HCT116 (cell line): Measurements from ENCODE around the gene CHTF18. TPM values are rescaled to one million over a fixed set of nuclear protein-coding genes. Genes with fewer than 3 reads are reported as not detected.

Source experiments
- ATAC-seq: fragments of 200-7000 bp; cut with Tn5 transposase; 2 replicates; pipeline ENCODE4 v1.9.1; 2020; ENCODE audit warnings: mild to moderate bottlenecking, moderate library complexity
- BruUV-seq: library from RNA; stranded (reverse); fragments of 400-500 nt; replicated peaks from 2 replicates; lab custom pipeline; 2021; lab: Mats Ljungman, UMichigan
- CTCF ChIA-PET: fragments of 300-600 bp; sonication (Branson Sonifier 250); formaldehyde crosslinking; loops from one replicate; lab custom pipeline; 2021; ENCODE audit warnings: antibody characterized with exemption; lab: Charles Lee
- POLR2A ChIA-PET: fragments of 300-600, 350-600 bp; sonication (Branson Sonifier 250); formaldehyde crosslinking; loops from one replicate; lab custom pipeline; 2021; ENCODE audit warnings: antibody characterized with exemption; lab: Charles Lee
- RAD21 ChIA-PET, 2 experiments: fragments of 300-600 bp; sonication (Branson Sonifier 250); formaldehyde crosslinking; loops; one replicate each; lab custom pipeline; 2023; ENCODE audit warnings: low total read pairs in 2 of 2; ENCODE audit not compliant: uncharacterized antibody in 2 of 2, unreplicated experiment in 2 of 2, low non-redundant PET in 1 of 2; lab: Charles Lee
- DNase-seq: peaks from one replicate; pipeline ENCODE4 v3.0.0-alpha.2; 2010; ENCODE audit warnings: low read depth, low spot score
- H2AFZ ChIP-seq: fragments of 200-600 bp; shearing (Covaris generic), sonication (generic); 2 replicates; pipeline ENCODE4 v1.6.1; 2017; ENCODE audit warnings: low read depth, mixed run types, mixed read lengths, antibody characterized with exemption, low read length; ENCODE audit not compliant: poor library complexity, severe bottlenecking
- H3K27ac ChIP-seq: 2 replicates; pipeline ENCODE4 v1.5.1; 2012; ENCODE audit warnings: low read depth, low read length
- H3K27me3 ChIP-seq: fragments of 200-600 bp; sonication (generic); 2 replicates; pipeline ENCODE4 v1.6.1; 2016; ENCODE audit warnings: mixed run types, low read length, mixed read lengths; ENCODE audit not compliant: insufficient read depth
- H3K36me3 ChIP-seq, 2 experiments: fragments of 200-500 bp in 1 of 2; fragments of 200-600 bp in 1 of 2; sonication (Bioruptor generic) in 1 of 2; sonication (generic) in 1 of 2; 2 replicates each; pipeline versions ENCODE4 v1.5.1 to v1.6.1; 2014 to 2016; ENCODE audit warnings: low read length in 2 of 2, inconsistent platforms in 1 of 2, mixed read lengths in 1 of 2, mixed run types in 1 of 2; ENCODE audit not compliant: insufficient read depth in 2 of 2, control insufficient read depth in 1 of 2
- H3K4me1 ChIP-seq, 2 experiments: fragments of 200-600 bp in 1 of 2; sonication (generic) in 1 of 2; 2 replicates each; pipeline versions ENCODE4 v1.5.1 to v1.6.1; 2012 to 2017; ENCODE audit warnings: low read length in 2 of 2, inconsistent platforms in 1 of 2, mild to moderate bottlenecking in 1 of 2, mixed read lengths in 1 of 2, mixed run types in 1 of 2, moderate library complexity in 1 of 2; ENCODE audit not compliant: insufficient read depth in 2 of 2, control insufficient read depth in 1 of 2
- H3K4me2 ChIP-seq: fragments of 200-600 bp; sonication (generic); 2 replicates; pipeline ENCODE4 v1.6.1; 2017; ENCODE audit warnings: mixed run types, low read length, mixed read lengths
- H3K4me3 ChIP-seq, 2 experiments: fragments of 200-600 bp in 1 of 2; sonication (generic) in 1 of 2; replicated peaks in 1 of 2; 2 replicates each; pipeline ENCODE4 v1.5.1; 2011 to 2016; ENCODE audit warnings: low read length in 2 of 2, control low read depth in 1 of 2, low read depth in 1 of 2, mild to moderate bottlenecking in 1 of 2, mixed read lengths in 1 of 2, mixed run types in 1 of 2
- H3K79me2 ChIP-seq: fragments of 200-600 bp; sonication (generic); 2 replicates; pipeline ENCODE4 v1.6.1; 2017; ENCODE audit warnings: mild to moderate bottlenecking, mixed run types, low read length, moderate library complexity, mixed read lengths; ENCODE audit not compliant: insufficient read depth
- H3K9ac ChIP-seq: fragments of 200-600 bp; sonication (generic); 2 replicates; pipeline ENCODE4 v1.6.1; 2016; ENCODE audit warnings: low read length, mixed read lengths
- H3K9me2 ChIP-seq: fragments of 200-600 bp; sonication (generic), shearing (Covaris generic); 2 replicates; pipeline ENCODE4 v1.6.1; 2017; ENCODE audit warnings: mixed run types, mild to moderate bottlenecking, moderate library complexity; ENCODE audit not compliant: insufficient read depth
- H3K9me3 ChIP-seq, 2 experiments: fragments of 200-500 bp in 1 of 2; fragments of 200-600 bp in 1 of 2; sonication (Bioruptor generic) in 1 of 2; sonication (generic) in 1 of 2; 2 replicates each; pipeline ENCODE4 v1.6.1; 2014 to 2017; ENCODE audit warnings: low read length in 2 of 2, mixed read lengths in 2 of 2, inconsistent platforms in 1 of 2, low read depth in 1 of 2, mild to moderate bottlenecking in 1 of 2, mixed run types in 1 of 2, moderate library complexity in 1 of 2; ENCODE audit not compliant: control insufficient read depth in 1 of 2, insufficient read depth in 1 of 2
- H4K20me1 ChIP-seq: fragments of 200-600 bp; sonication (generic), shearing (Covaris generic); 2 replicates; pipeline ENCODE4 v1.6.1; 2017; ENCODE audit warnings: mixed run types, mild to moderate bottlenecking, moderate library complexity; ENCODE audit not compliant: insufficient read depth
- CBX3 ChIP-seq: IDR thresholded peaks from 2 replicates; pipeline ENCODE4 v1.6.1; 2012; ENCODE audit warnings: low read depth
- EGR1 ChIP-seq: IDR thresholded peaks from 2 replicates; pipeline ENCODE4 v1.6.1; 2012; ENCODE audit warnings: low read depth
- EZH2phosphoT487 ChIP-seq: fragments of 200-600 bp; IDR thresholded peaks from 2 replicates; pipeline ENCODE4 v1.6.1; 2018; ENCODE audit warnings: antibody characterized with exemption, borderline replicate concordance
- FOSL1 ChIP-seq: IDR thresholded peaks from 2 replicates; pipeline ENCODE4 v1.6.1; 2012; ENCODE audit warnings: low read depth
- MAX ChIP-seq: IDR thresholded peaks from 2 replicates; pipeline ENCODE4 v1.6.1; 2012
- POLR2AphosphoS5 ChIP-seq: IDR thresholded peaks from 2 replicates; pipeline ENCODE4 v1.6.1; 2011; ENCODE audit warnings: mild to moderate bottlenecking, low read depth, low read length, moderate library complexity
- SIN3A ChIP-seq: IDR thresholded peaks from 2 replicates; pipeline ENCODE4 v1.6.1; 2012; ENCODE audit warnings: low read depth
- SP1 ChIP-seq: IDR thresholded peaks from 2 replicates; pipeline ENCODE4 v1.6.1; 2012; ENCODE audit warnings: low read depth
- ZFX ChIP-seq: fragments of 450-650 bp; IDR thresholded peaks from 2 replicates; pipeline ENCODE4 v1.6.1; 2017
- intact Hi-C: fragments of 100-400 bp; cut with micrococcal nuclease; formaldehyde crosslinking; loops from 2 replicates; pipeline ENCODE4 v1.10.0; 2022
- total RNA-seq: library from RNA; stranded (reverse); gene quantifications from one replicate; pipeline ENCODE4 v1.2.1, GENCODE V29; 2021; ENCODE audit not compliant: unreplicated experiment

Gene CHTF18
- total RNA-seq, 1 experiment from 2014 or later, result 145 TPM

- no peak for TF ChIP-seq EZH2phosphoT487
- no peak for TF ChIP-seq POLR2AphosphoS5
- TF ChIP-seq ZFX, result 0 out of 2 replicates have a peak, but pooled peaks have one; percentile 38
- no peak for TF ChIP-seq SIN3A
- no peak for TF ChIP-seq SP1
- TF ChIP-seq EGR1, result no peak
- no peak for TF ChIP-seq FOSL1
- TF ChIP-seq, all 23 proteins: peak for 5
These were observed 2.6 kb upstream of the CHTF18 start (continued) for GRCh38 chr16:785563-786535.

GRCh38 chr16:787321-787966 lies 976 bp upstream of the CHTF18 start:
- BruUV-seq, result TSS peak; percentile 46
- DNase-seq (no peak), ATAC-seq (no peak)

More at GRCh38 chr16:787321-787966, 976 bp upstream of the CHTF18 start:
- ChIA-PET CTCF (interaction anchor here (1.1 to 1.9 kb wide), 3 partner anchors 66 to 75 kb away, joined by 3 to 10 read pairs (median 6); partner anchors contain the start of gene ANTKMT), POLR2A (interaction anchor here (1.6 kb wide), 1 partner anchor 27 kb away, joined by 5 read pairs; the partner anchor contains the start of gene MSLN), RAD21 (no interaction called here)
- peaks cover 5 to 37% of the 10 kb centered on the region in 2 experiments; a peak in 3 of 4 replicates for H3K4me1 ChIP-seq
- peak overlapping the region; percentile 94 for H3K4me2 ChIP-seq
- H3K9me2 ChIP-seq, result no peaks in the 10 kb centered on the region
- TF ChIP-seq MAX (peak; percentile 46), CBX3 (no peak)
- no peaks in the 10 kb centered on the region for H4K20me1 ChIP-seq
- H3K4me3 ChIP-seq, result peak overlapping the region; percentile 75 to 99
- H3K9me3 ChIP-seq, result no peaks in the 10 kb centered on the region
- no peak overlapping the region for H2AFZ ChIP-seq
- no peaks in the 10 kb centered on the region for H3K27me3 ChIP-seq
- H3K79me2 ChIP-seq, result peaks cover 55% of the 10 kb centered on the region
- intact Hi-C loops, result no loop called here
- peak overlapping the region; percentile 75 for H3K27ac ChIP-seq
- peak overlapping the region; percentile 93 for H3K9ac ChIP-seq
- H3K36me3 ChIP-seq, result peaks cover 5 to 40% of the 10 kb centered on the region in 2 experiments
